ENCODE measurements around the gene OR10A6. TPM values are rescaled to one million over a fixed set of nuclear protein-coding genes. Genes with fewer than 3 reads are reported as not detected.

OR10A6 gene
- total and polyA plus RNA-seq, 2 donors (not counting 1 experiment from before 2014, with no cell fraction given): not detected

GRCh38 chr11:7903940-7904339, 27.1 kb downstream of the OR10A6 start:
- Histone ChIP-seq H2AFZ (ENCODE audit: insufficient read depth, low read depth, low read length, poor library complexity, severe bottlenecking) (no peak overlapping the region), H4K20me1 (ENCODE audit: control insufficient read depth, insufficient read depth, low read length, poor library complexity, severe bottlenecking) (no peaks in the 10 kb centered on the region), H3K4me2 (replicated peaks; ENCODE audit: low read depth, low read length, poor library complexity, severe bottlenecking) (no peak overlapping the region), H3K79me2 (ENCODE audit: control insufficient read depth, insufficient read depth, low read length) (no peaks in the 10 kb centered on the region), H3K27ac (ENCODE audit: low read length in 2 of 2) (no peak overlapping the region), H3K4me1 (ENCODE audit: control insufficient read depth in 2 of 2, insufficient read depth in 2 of 2, low read length in 2 of 2) (no peaks in the 10 kb centered on the region), H3K9me3 (ENCODE audit: control extremely low read depth in 1 of 3, control insufficient read depth in 2 of 3, insufficient read depth in 1 of 3, low read length in 2 of 3) (peaks cover 0 to 7% (median 0%) of the 10 kb centered on the region in 3 donors), H3K27me3 (replicated peaks in 1 of 4; ENCODE audit: control extremely low read depth in 1 of 4, control insufficient read depth in 3 of 4, insufficient read depth in 4 of 4, low read length in 3 of 4) (peaks cover 0 to 3% (median 0%) of the 10 kb centered on the region in 4 experiments), H3K4me3 (ENCODE audit: control extremely low read depth in 1 of 5, extremely low read depth in 1 of 5, insufficient read depth in 1 of 5, low read depth in 2 of 5, low read length in 4 of 5) (no peak overlapping the region), H3K9ac (ENCODE audit: low read length) (no peak overlapping the region), H3K36me3 (replicated peaks in 1 of 2; ENCODE audit: control extremely low read depth in 1 of 2, control insufficient read depth in 1 of 2, extremely low read depth in 1 of 2, insufficient read depth in 2 of 2, low read length in 1 of 2) (no peaks in the 10 kb centered on the region)
- no peaks in the 10 kb centered on the region for H3K9me3 Mint-ChIP-seq (ENCODE audit: insufficient read depth)
- no peak overlapping the region for H3K4me3 Mint-ChIP-seq
- WGBS (ENCODE audit: insufficient coverage): 14% methylated on average over 1 of the region's 2 CpGs
- peaks cover 48% of the 10 kb centered on the region for H3K27me3 Mint-ChIP-seq
- DNase-seq (no peak), ATAC-seq (ENCODE audit: low read depth) (no peak)
- intact Hi-C loops (cut with micrococcal nuclease): no loop called here
- POLR2A ChIA-PET: no interaction called here
- H3K4me1 Mint-ChIP-seq: no peaks in the 10 kb centered on the region
- no peak overlapping the region for H3K27ac Mint-ChIP-seq
- TF ChIP-seq EZH2 (IDR thresholded peaks at IDR 0.05; ENCODE audit: borderline replicate concordance, insufficient read depth, low read depth, low read length, poor library complexity, severe bottlenecking): no peak
- TF ChIP-seq CTCF (IDR thresholded peaks at IDR 0.05): no peak
- CTCF ChIA-PET: no interaction called here

DNA sequence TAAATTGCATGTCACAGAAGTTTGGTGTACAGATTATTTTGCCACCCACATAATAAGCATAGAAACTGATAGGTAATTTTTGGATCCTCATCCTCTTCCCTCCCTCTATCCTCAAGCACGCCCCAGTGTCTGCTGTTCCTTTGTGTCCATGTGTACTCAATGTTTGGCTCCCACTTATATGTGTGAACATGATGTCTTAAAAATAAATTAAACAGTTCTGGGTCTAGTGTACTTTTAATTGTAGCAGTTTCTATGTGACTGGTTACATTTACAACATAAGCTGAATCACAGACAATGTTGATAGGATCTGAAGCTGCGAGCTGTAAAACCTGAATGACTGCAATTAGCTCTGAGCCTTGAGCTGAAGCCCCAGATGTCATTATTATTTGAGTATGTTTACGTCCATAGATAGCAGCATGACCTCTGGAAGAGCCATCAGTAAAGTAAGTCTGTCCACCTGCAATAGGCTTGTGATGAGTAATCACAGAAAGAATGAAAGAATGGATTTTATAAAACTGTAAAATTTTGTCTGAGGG, 29.7 kb downstream of the OR10A6 start:
- TF ChIP-seq EZH2 (IDR thresholded peaks at IDR 0.05; ENCODE audit: borderline replicate concordance, insufficient read depth, low read depth, low read length, poor library complexity, severe bottlenecking) (no peak), CTCF (IDR thresholded peaks at IDR 0.05) (no peak)
- H3K9me3 Mint-ChIP-seq (ENCODE audit: insufficient read depth): no peaks in the 10 kb centered on the region

More for the DNA sequence above, 29.7 kb downstream of the OR10A6 start:
- Histone ChIP-seq H3K36me3 (replicated peaks in 1 of 2; ENCODE audit: control extremely low read depth in 1 of 2, control insufficient read depth in 1 of 2, extremely low read depth in 1 of 2, insufficient read depth in 2 of 2, low read length in 1 of 2) (no peaks in the 10 kb centered on the region), H3K9me3 (ENCODE audit: control extremely low read depth in 1 of 3, control insufficient read depth in 2 of 3, insufficient read depth in 1 of 3, low read length in 2 of 3) (peaks cover 0 to 7% (median 0%) of the 10 kb centered on the region in 3 donors), H3K4me2 (replicated peaks; ENCODE audit: low read depth, low read length, poor library complexity, severe bottlenecking) (no peak overlapping the region), H3K4me3 (ENCODE audit: control extremely low read depth in 1 of 5, extremely low read depth in 1 of 5, insufficient read depth in 1 of 5, low read depth in 2 of 5, low read length in 4 of 5) (no peak overlapping the region), H3K4me1 (ENCODE audit: control insufficient read depth in 2 of 2, insufficient read depth in 2 of 2, low read length in 2 of 2) (no peaks in the 10 kb centered on the region), H4K20me1 (ENCODE audit: control insufficient read depth, insufficient read depth, low read length, poor library complexity, severe bottlenecking) (no peaks in the 10 kb centered on the region), H2AFZ (ENCODE audit: insufficient read depth, low read depth, low read length, poor library complexity, severe bottlenecking) (no peak overlapping the region), H3K9ac (ENCODE audit: low read length) (no peak overlapping the region), H3K27ac (ENCODE audit: low read length in 2 of 2) (no peak overlapping the region), H3K27me3 (replicated peaks in 1 of 4; ENCODE audit: control extremely low read depth in 1 of 4, control insufficient read depth in 3 of 4, insufficient read depth in 4 of 4, low read length in 3 of 4) (peaks cover 0 to 3% (median 0%) of the 10 kb centered on the region in 4 experiments), H3K79me2 (ENCODE audit: control insufficient read depth, insufficient read depth, low read length) (no peaks in the 10 kb centered on the region)
- Mint-ChIP-seq H3K27me3 (peaks cover 32% of the 10 kb centered on the region), H3K4me3 (no peak overlapping the region), H3K4me1 (no peaks in the 10 kb centered on the region), H3K27ac (no peak overlapping the region)
- ATAC-seq (ENCODE audit: low read depth) (no peak), DNase-seq (no peak)
- intact Hi-C loops (cut with micrococcal nuclease): no loop called here
- CTCF ChIA-PET: no interaction called here
- POLR2A ChIA-PET: no interaction called here
- WGBS (ENCODE audit: insufficient coverage): 38% methylated on average over 2 of the region's 3 CpGs
